HAP-1 (cell line): ENCODE data around the gene ALS2CL.

Experiments used
- DNase-seq, 2 experiments: peaks; one replicate each; pipeline ENCODE4 v3.0.0-alpha.2; 2016 to 2020; ENCODE audit warnings: low spot score in 2 of 2
- H3K27me3 ChIP-seq: fragments of 250-450 bp; sonication (Bioruptor Pico); 2 replicates; pipeline ENCODE4 v1.5.1; 2020; ENCODE audit warnings: low read depth, mild to moderate bottlenecking, moderate library complexity
- H3K36me3 ChIP-seq: fragments of 250-450 bp; sonication (Bioruptor Pico); replicated peaks from 2 replicates; pipeline ENCODE4 v1.5.1; 2020; ENCODE audit warnings: mild to moderate bottlenecking
- H3K4me1 ChIP-seq: fragments of 250-450 bp; sonication (Bioruptor Pico); 2 replicates; pipeline ENCODE4 v1.5.1; 2020; ENCODE audit warnings: mild to moderate bottlenecking
- H3K4me3 ChIP-seq: fragments of 250-450 bp; sonication (Bioruptor Pico); 2 replicates; pipeline ENCODE4 v1.5.1; 2020; ENCODE audit warnings: mild to moderate bottlenecking, moderate library complexity
- H3K9me3 ChIP-seq: fragments of 250-450 bp; sonication (Bioruptor Pico); 2 replicates; pipeline ENCODE4 v1.5.1; 2020; ENCODE audit warnings: mild to moderate bottlenecking, moderate library complexity
- in situ Hi-C: fragments of 300-500 bp; cut with MboI; formaldehyde crosslinking; loops from 3 replicates; pipeline ENCODE4 v1.14.3; 2020; ENCODE audit warnings: low sequenced_read_pairs, inconsistent platforms, mixed read lengths

Gene ALS2CL

DNA sequence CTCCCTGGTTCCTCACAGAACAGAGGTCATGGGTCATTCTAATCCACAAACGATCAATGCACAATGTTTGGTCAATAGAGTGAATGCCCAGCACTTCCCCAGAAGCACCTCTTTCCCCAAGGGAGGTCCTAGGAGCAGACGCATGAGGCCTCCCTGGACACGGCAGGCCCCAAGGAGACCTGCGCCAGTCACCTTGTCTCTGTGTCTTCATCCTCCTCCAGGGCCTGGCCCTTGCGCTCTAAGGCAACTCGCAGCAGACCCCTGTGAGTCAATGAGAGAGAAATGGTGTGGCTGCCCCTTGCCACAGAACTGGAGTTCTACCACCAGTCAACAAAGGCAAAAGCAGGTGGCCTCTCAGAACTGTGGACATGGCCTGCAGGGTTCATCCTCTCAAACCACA is 18.1 kb downstream of the ALS2CL start:
- no peaks in the 10 kb centered on the region for H3K4me1 ChIP-seq
- in situ Hi-C loops: no loop called here
- no peaks in the 10 kb centered on the region for H3K27me3 ChIP-seq
- DNase-seq: no peak
- H3K9me3 ChIP-seq: no peaks in the 10 kb centered on the region
- no peaks in the 10 kb centered on the region for H3K36me3 ChIP-seq
- no peak overlapping the region for H3K4me3 ChIP-seq

GRCh38 chr3:46674031-46674845 is 19.2 kb downstream of the ALS2CL start:
- Histone ChIP-seq H3K4me1 (no peaks in the 10 kb centered on the region), H3K9me3 (no peaks in the 10 kb centered on the region), H3K4me3 (no peak overlapping the region), H3K27me3 (no peaks in the 10 kb centered on the region), H3K36me3 (no peaks in the 10 kb centered on the region)
- no peak for DNase-seq
- in situ Hi-C loops: no loop called here

DNA sequence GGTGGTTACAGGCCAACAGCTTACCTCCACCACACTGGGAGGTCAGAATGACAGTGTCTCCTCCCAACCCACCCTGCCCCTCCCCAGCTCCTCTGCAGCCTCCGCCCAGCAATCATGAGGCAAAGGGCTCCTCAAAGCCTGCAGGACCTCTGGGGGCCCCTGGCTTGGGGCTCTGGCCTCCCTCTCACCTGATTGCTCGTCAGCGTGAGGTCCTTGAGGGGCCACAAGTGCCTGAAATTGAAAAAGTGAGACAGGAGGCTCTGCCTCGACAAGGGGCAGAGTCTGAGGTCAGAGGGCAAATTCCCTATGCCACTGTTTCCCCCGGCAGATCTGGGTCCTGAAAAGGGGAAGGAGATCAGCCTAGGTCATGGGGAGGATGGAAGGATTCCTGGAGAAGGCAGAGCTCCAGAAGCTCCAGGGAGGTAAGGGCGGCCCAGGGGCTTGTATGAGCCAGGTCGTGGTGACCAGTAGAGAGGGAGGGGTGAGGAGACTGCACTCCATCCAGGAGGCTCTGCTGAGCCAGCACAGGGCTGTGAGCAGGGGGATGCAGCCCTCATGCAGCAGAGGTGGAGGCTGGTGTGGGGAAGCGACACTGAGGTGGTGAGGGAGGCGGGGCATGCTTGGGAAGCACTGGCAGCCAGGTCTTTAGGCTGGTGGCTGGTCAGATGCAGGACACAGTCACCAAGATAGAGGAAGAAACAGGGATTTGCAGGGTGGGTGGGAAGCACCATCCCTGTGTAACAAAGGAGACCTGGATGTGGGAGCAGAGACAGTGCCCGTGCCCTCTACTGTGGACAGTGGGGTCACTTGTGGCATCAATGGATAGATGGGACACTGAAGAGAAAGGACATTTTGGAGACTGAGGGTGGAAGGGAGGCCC is 20.1 kb downstream of the ALS2CL start:
- H3K4me1 ChIP-seq: no peaks in the 10 kb centered on the region
- H3K9me3 ChIP-seq: no peaks in the 10 kb centered on the region
- no peaks in the 10 kb centered on the region for H3K27me3 ChIP-seq
- no peak overlapping the region for H3K4me3 ChIP-seq
- in situ Hi-C loops: no loop called here
- no peaks in the 10 kb centered on the region for H3K36me3 ChIP-seq
- DNase-seq: no peak

DNA sequence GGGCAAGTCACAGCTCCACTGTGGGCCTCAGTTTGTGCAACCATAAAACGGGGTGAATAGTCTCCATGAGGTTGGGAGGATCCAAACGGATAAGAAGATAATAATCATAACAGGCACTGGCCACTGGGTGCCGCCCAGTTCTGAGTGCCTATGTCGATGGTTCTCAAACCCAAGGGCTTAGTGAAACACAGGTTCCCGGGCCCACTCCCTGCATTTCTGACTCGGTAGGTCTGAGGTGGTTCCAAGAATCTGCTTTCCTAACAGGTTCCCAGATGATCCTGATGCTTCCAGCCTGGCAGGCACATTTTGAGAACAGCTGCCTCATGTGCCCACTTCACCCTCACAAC is 21.2 kb downstream of the ALS2CL start:
- H3K36me3 ChIP-seq: no peaks in the 10 kb centered on the region
- no peaks in the 10 kb centered on the region for H3K9me3 ChIP-seq
- in situ Hi-C loops: no loop called here
- DNase-seq: no peak
- no peaks in the 10 kb centered on the region for H3K4me1 ChIP-seq
- H3K4me3 ChIP-seq: no peak overlapping the region
- no peaks in the 10 kb centered on the region for H3K27me3 ChIP-seq

- Histone ChIP-seq H3K27me3 (no peaks in the 10 kb centered on the region), H3K36me3 (no peaks in the 10 kb centered on the region), H3K4me3 (no peak overlapping the region), H3K4me1 (no peaks in the 10 kb centered on the region), H3K9me3 (no peaks in the 10 kb centered on the region)
- DNase-seq: no peak
- in situ Hi-C loops: no loop called here
Observed at GRCh38 chr3:46671541-46672348, 21.7 kb downstream of the ALS2CL start.

DNA sequence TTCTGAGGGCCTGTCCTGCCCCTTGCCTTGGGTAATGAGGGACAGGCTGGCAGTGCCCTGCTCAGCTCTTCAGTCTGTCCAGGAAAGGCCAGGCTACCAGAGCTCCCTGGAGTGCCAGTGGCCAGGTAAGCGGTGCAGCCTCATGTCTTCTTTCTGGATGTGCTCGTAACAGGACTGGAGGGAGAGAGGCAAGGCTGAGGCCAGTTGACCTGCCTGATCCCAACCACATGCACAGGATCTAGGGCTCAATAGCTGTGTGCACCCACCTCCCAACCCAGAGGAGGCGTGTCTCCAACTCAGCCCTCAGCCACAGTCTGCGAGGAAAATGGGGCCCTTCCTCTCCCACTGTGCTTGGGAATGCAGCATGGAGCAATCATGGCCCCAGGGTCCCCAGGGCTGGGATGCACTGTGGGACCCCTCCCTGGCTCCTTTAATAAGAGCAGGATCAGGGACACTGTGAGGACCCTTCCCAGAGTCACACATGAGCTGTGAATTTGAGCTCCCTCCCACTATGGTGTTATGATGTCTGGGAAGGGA is 22.5 kb downstream of the ALS2CL start:
- Histone ChIP-seq H3K9me3 (no peaks in the 10 kb centered on the region), H3K4me1 (no peaks in the 10 kb centered on the region), H3K27me3 (no peaks in the 10 kb centered on the region), H3K36me3 (no peaks in the 10 kb centered on the region), H3K4me3 (no peak overlapping the region)
- in situ Hi-C loops: no loop called here
- peak in 1 of 2 experiments; percentile 6 for DNase-seq

- H3K9me3 ChIP-seq: no peaks in the 10 kb centered on the region
- DNase-seq: peak in 1 of 2 experiments; percentile 6
- H3K36me3 ChIP-seq: no peaks in the 10 kb centered on the region
- H3K4me3 ChIP-seq: no peak overlapping the region
- in situ Hi-C loops: no loop called here
- no peaks in the 10 kb centered on the region for H3K27me3 ChIP-seq
- H3K4me1 ChIP-seq: no peaks in the 10 kb centered on the region
Observed at GRCh38 chr3:46670000-46670890, 23.2 kb downstream of the ALS2CL start.

DNA sequence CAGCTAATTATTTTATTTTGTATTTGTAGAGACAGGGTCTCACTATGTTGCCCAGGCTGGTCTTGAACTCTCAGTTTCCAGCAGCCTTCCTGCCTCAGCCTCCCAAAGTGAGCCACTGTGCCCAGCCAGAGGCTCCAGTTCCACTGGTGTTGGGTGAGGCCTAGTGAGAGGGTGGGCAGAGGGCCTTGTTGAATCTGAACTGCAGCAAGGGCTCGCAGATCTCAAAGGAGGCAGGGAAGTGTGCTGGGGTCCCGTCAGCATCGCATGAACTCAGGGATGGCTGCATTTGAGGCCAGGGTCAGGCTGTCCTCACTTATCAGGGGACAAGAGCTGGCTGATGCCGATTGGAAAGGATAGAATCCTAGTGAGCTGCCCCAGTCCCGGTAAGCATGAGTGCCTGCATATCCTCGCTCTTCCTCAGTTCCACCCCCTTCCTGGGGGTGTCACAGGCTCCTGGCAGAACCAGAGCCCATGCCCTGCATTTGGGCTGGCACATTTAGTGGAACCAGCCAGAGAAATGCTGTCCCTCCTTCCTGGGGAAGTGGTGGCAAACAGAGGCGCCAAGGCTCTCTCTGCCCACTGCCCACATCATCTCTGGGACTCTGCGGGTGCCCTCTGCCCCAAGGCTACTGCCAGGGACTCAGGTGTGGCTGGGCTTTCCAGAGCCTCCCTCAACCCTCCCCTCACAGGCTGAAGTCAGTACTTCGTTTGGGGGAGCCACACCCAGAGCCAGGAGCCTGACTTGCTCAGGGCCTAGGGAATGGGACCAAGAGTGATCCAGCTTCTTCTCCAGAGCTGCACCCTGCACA is 24.1 kb downstream of the ALS2CL start:
- no peaks in the 10 kb centered on the region for H3K9me3 ChIP-seq
- H3K27me3 ChIP-seq: no peaks in the 10 kb centered on the region
- H3K36me3 ChIP-seq: no peaks in the 10 kb centered on the region
- in situ Hi-C loops: no loop called here
- peak in 1 of 2 experiments; percentile 6 for DNase-seq
- H3K4me1 ChIP-seq: no peaks in the 10 kb centered on the region
- no peak overlapping the region for H3K4me3 ChIP-seq

DNA sequence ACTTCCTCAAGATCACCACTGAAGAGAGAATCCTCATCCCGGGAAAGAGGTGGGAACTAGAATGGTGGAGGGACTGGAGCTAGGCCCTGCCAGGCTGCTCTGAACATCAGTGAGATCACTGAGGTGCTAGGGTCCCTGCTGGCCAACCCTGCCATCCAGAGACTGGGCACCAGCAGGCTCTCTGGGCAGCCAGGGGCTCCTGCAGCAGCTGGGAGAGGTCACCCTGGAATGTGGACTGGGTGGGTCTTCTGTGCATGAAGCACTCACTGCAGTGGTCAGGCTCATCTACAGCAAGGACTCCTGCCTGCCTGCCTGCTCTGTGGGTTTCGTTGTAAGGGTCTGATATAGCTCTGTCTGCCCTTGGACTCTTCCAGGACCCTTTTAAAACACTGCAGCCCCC is 24.9 kb downstream of the ALS2CL start:
- in situ Hi-C loops: no loop called here
- Histone ChIP-seq H3K27me3 (no peaks in the 10 kb centered on the region), H3K4me1 (no peaks in the 10 kb centered on the region), H3K4me3 (no peak overlapping the region), H3K36me3 (no peaks in the 10 kb centered on the region), H3K9me3 (no peaks in the 10 kb centered on the region)
- DNase-seq: peak in 1 of 2 experiments; percentile 6

DNA sequence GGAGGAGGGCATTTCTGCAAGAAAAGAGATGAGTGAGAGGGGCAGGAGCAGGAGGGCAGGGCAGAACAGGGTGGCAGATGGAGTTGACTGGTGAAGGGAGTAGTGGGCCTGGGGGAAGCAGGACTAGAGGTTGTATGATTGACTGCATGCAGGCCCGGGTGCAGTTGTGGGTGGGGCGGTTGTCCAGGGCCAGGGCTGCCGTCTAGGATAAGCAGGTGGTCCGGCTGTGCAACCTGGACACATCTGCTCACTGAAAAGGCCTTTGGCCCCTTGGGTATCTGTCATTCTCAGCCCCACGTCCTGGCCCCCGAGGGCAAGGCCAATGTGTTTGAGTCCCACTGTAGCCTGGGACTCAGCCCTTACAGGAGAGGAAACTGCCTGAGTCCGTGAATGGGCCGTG is 25.4 kb downstream of the ALS2CL start:
- Histone ChIP-seq H3K27me3 (no peaks in the 10 kb centered on the region), H3K36me3 (no peaks in the 10 kb centered on the region), H3K9me3 (no peaks in the 10 kb centered on the region), H3K4me1 (no peaks in the 10 kb centered on the region), H3K4me3 (no peak overlapping the region)
- DNase-seq: peak in 1 of 2 experiments; percentile 6
- in situ Hi-C loops: no loop called here

GRCh38 chr3:46667657-46668056 is 25.8 kb downstream of the ALS2CL start:
- H3K4me3 ChIP-seq: no peak overlapping the region
- DNase-seq: peak in 1 of 2 experiments; percentile 5
- no peaks in the 10 kb centered on the region for H3K4me1 ChIP-seq
- no peaks in the 10 kb centered on the region for H3K27me3 ChIP-seq
- H3K9me3 ChIP-seq: no peaks in the 10 kb centered on the region
- in situ Hi-C loops: no loop called here
- no peaks in the 10 kb centered on the region for H3K36me3 ChIP-seq

DNA sequence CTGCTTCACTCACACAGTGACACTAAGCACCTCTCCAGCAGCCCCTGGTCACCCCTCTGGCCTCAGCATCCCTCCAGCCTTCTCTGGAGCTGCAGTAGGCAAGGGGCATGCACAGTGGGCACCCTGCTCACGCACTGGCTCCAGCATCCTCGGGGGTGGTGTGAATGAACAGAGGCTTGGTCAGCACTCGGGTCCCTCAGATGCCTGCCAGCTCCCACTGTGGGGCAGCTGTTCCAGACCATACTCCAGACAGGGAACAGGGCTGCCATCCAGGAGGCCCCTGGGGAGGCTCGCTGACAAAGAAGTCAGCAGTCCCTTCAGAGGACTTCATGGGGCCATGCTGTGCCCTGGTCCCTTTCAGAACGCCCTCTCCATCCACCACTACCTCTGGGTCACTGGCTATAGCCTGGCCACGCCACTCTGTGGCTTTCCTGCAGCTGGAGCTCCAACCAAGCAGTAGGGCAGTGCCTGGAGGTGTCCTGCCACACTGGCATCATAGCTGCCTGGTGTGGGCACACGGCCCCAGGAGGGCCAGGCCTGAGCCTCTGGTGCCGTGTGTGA is 26.3 kb downstream of the ALS2CL start:
- no peaks in the 10 kb centered on the region for H3K4me1 ChIP-seq
- DNase-seq: no peak
- H3K27me3 ChIP-seq: no peaks in the 10 kb centered on the region
- H3K36me3 ChIP-seq: no peaks in the 10 kb centered on the region
- no peak overlapping the region for H3K4me3 ChIP-seq
- in situ Hi-C loops: no loop called here
- no peaks in the 10 kb centered on the region for H3K9me3 ChIP-seq
